CD14-positive monocyte (primary cell): ENCODE data around the gene ZFP1. TPM values are rescaled to one million over a fixed set of nuclear protein-coding genes. Genes with fewer than 3 reads are reported as not detected.

Experiments used
- DNase-seq, 3 donors: peaks; one replicate each; pipeline ENCODE4 v3.0.0-alpha.2; 2011 to 2022
- H2AFZ ChIP-seq: 2 replicates; pipeline ENCODE4 v1.6.0; 2012; ENCODE audit warnings: mild to moderate bottlenecking, low read depth, low read length, inconsistent platforms; ENCODE audit not compliant: insufficient read depth, poor library complexity, severe bottlenecking
- H3K27ac ChIP-seq, 2 donors: 1 replicate in 1 of 2; 2 replicates in 1 of 2; pipeline ENCODE4 v1.5.1; 2012 to 2013; ENCODE audit warnings: low read length in 2 of 2, control low read depth in 1 of 2, inconsistent platforms in 1 of 2, low read depth in 1 of 2, mild to moderate bottlenecking in 1 of 2
- H3K27me3 ChIP-seq, 2 donors: one replicate each; pipeline versions ENCODE4 v1.6.0 to v1.6.1; 2011 to 2013; ENCODE audit warnings: low read length in 2 of 2; ENCODE audit not compliant: control insufficient read depth in 2 of 2, insufficient read depth in 2 of 2
- H3K36me3 ChIP-seq, 2 donors: replicated peaks in 1 of 2; 1 replicate in 1 of 2; 2 replicates in 1 of 2; pipeline versions ENCODE4 v1.5.1 to v1.6.1; 2012 to 2013; ENCODE audit warnings: low read length in 2 of 2, control low read depth in 1 of 2, inconsistent platforms in 1 of 2, mild to moderate bottlenecking in 1 of 2; ENCODE audit not compliant: insufficient read depth in 2 of 2, control insufficient read depth in 1 of 2
- H3K4me1 ChIP-seq, 2 donors: 1 replicate in 1 of 2; 2 replicates in 1 of 2; pipeline versions ENCODE4 v1.5.1 to v1.6.1; 2012 to 2013; ENCODE audit warnings: low read length in 2 of 2, control low read depth in 1 of 2, inconsistent platforms in 1 of 2, mild to moderate bottlenecking in 1 of 2, moderate library complexity in 1 of 2; ENCODE audit not compliant: insufficient read depth in 2 of 2, control insufficient read depth in 1 of 2
- H3K4me2 ChIP-seq: replicated peaks from 2 replicates; pipeline ENCODE3; 2012; ENCODE audit warnings: low read length, moderate library complexity, mild to moderate bottlenecking; ENCODE audit not compliant: poor library complexity, severe bottlenecking; ENCODE audit errors: extremely low read depth
- H3K4me3 ChIP-seq, 3 experiments: fragments of 200-600 bp in 1 of 3; sonication (generic) in 1 of 3; replicated peaks in 1 of 3; 1 replicate in 2 of 3; 2 replicates in 1 of 3; pipeline ENCODE4 v1.5.1; 2011 to 2013; ENCODE audit warnings: low read length in 3 of 3, mild to moderate bottlenecking in 3 of 3, control low read depth in 2 of 3, low read depth in 2 of 3, inconsistent platforms in 1 of 3, moderate library complexity in 1 of 3
- H3K79me2 ChIP-seq: 2 replicates; pipeline ENCODE4 v1.6.0; 2012; ENCODE audit warnings: mild to moderate bottlenecking, control low read depth, inconsistent platforms, low read length, moderate library complexity; ENCODE audit not compliant: insufficient read depth
- H3K9ac ChIP-seq: 2 replicates; pipeline ENCODE4 v1.6.0; 2017; ENCODE audit warnings: low read length, mild to moderate bottlenecking; ENCODE audit not compliant: insufficient read depth, poor library complexity, severe bottlenecking
- H3K9me3 ChIP-seq, 2 donors: replicated peaks in 1 of 2; 1 replicate in 1 of 2; 2 replicates in 1 of 2; pipeline versions ENCODE4 v1.5.1 to v1.6.1; 2012 to 2013; ENCODE audit warnings: low read length in 2 of 2, control low read depth in 1 of 2; ENCODE audit not compliant: control insufficient read depth in 1 of 2, insufficient read depth in 1 of 2
- H4K20me1 ChIP-seq: 2 replicates; pipeline ENCODE4 v1.6.0; 2012; ENCODE audit warnings: mild to moderate bottlenecking, low read length, control low read depth, moderate library complexity; ENCODE audit not compliant: insufficient read depth
- H3K27ac Mint-ChIP-seq, 7 donors: one replicate each; pipeline ENCODE4 v1.8.0; 2020; ENCODE audit warnings: mild to moderate bottlenecking in 7 of 7, mixed read lengths in 7 of 7, moderate library complexity in 6 of 7, inconsistent platforms in 2 of 7
- H3K27me3 Mint-ChIP-seq, 3 donors: one replicate each; pipeline ENCODE4 v1.8.0; 2021 to 2022; ENCODE audit warnings: low read depth in 3 of 3, mild to moderate bottlenecking in 3 of 3, mixed read lengths in 3 of 3, moderate library complexity in 3 of 3, inconsistent platforms in 1 of 3
- H3K36me3 Mint-ChIP-seq, 2 donors: one replicate each; pipeline ENCODE4 v1.8.0; 2020; ENCODE audit warnings: mixed read lengths in 2 of 2, inconsistent platforms in 1 of 2, mild to moderate bottlenecking in 1 of 2
- H3K4me1 Mint-ChIP-seq: one replicate; pipeline ENCODE4 v1.8.0; 2020; ENCODE audit warnings: mild to moderate bottlenecking, mixed read lengths
- H3K4me3 Mint-ChIP-seq, 2 donors: one replicate each; pipeline ENCODE4 v1.8.0; 2020; ENCODE audit warnings: mild to moderate bottlenecking in 2 of 2, mixed read lengths in 2 of 2, moderate library complexity in 1 of 2
- H3K9me3 Mint-ChIP-seq, 7 donors: one replicate each; pipeline ENCODE4 v1.8.0; 2020 to 2022; ENCODE audit warnings: mixed read lengths in 7 of 7, mild to moderate bottlenecking in 6 of 7, moderate library complexity in 6 of 7, inconsistent platforms in 2 of 7
- CTCF ChIP-seq: fragments of 200-600 bp; IDR thresholded peaks from one replicate; pipeline ENCODE4 v1.8.0; 2022; ENCODE audit warnings: antibody characterized with exemption, mild to moderate bottlenecking
- WGBS: methylation state at CpG from one replicate; pipeline ENCODE4 v1.1.5; 2013; ENCODE audit warnings: missing lambda C conversion rate; ENCODE audit not compliant: insufficient coverage; 5-methylcytosine and 5-hydroxymethylcytosine counted together
- intact Hi-C, 2 donors: fragments of 100-400 bp; cut with micrococcal nuclease; formaldehyde crosslinking; loops; one replicate each; pipeline versions ENCODE4 v1.15.0 to v1.15.1; 2023
- polyA plus RNA-seq, 3 donors: library from polyadenylated mRNA; depleted of rRNA in 1 of 3; unstranded in 2 of 3; stranded (reverse) in 1 of 3; fragments of 300-500 nt in 2 of 3; fragments of >200 nt in 1 of 3; fragmentation: Illumina TruSeq in 2 of 3; gene quantifications; 1 replicate in 2 of 3; 2 replicates in 1 of 3; pipeline ENCODE4 v1.2.3, GENCODE V29; 2012 to 2021

Gene ZFP1
- polyA plus RNA-seq, 3 donors, result 1.8 to 4.0 (median 3.4) TPM

- Histone ChIP-seq H3K27me3 (no peaks in the 10 kb centered on the region), H3K9me3 (no peaks in the 10 kb centered on the region), H3K27ac (peak overlapping the region; percentile 88 to 96), H2AFZ (peak overlapping the region; percentile 88), H3K4me3 (peak overlapping the region in 1 of 3 experiments; percentile 62), H3K4me2 (peak overlapping the region; percentile 65), H3K79me2 (peaks cover 4% of the 10 kb centered on the region), H3K9ac (peak overlapping the region; percentile 70), H3K36me3 (no peaks in the 10 kb centered on the region), H3K4me1 (peaks cover 69 to 71% of the 10 kb centered on the region in 2 donors), H4K20me1 (no peaks in the 10 kb centered on the region)
- WGBS, result 8% methylated on average over 10 of the region's 10 CpGs
- Mint-ChIP-seq H3K27ac (peak overlapping the region; percentile 90 to 96 (median 93)), H3K27me3 (peaks cover 0 to 2% (median 1%) of the 10 kb centered on the region in 3 donors), H3K4me3 (peak overlapping the region; percentile 24 to 71), H3K4me1 (peaks cover 69% of the 10 kb centered on the region), H3K9me3 (no peaks in the 10 kb centered on the region), H3K36me3 (peaks cover 14 to 40% of the 10 kb centered on the region in 2 donors)
- intact Hi-C loops, result no loop called here
- no peak for TF ChIP-seq CTCF
- DNase-seq, result peak; percentile 67 to 82 (median 74)
These were observed 42.8 kb upstream of the ZFP1 start for GRCh38 chr16:75105306-75106061.

DNA sequence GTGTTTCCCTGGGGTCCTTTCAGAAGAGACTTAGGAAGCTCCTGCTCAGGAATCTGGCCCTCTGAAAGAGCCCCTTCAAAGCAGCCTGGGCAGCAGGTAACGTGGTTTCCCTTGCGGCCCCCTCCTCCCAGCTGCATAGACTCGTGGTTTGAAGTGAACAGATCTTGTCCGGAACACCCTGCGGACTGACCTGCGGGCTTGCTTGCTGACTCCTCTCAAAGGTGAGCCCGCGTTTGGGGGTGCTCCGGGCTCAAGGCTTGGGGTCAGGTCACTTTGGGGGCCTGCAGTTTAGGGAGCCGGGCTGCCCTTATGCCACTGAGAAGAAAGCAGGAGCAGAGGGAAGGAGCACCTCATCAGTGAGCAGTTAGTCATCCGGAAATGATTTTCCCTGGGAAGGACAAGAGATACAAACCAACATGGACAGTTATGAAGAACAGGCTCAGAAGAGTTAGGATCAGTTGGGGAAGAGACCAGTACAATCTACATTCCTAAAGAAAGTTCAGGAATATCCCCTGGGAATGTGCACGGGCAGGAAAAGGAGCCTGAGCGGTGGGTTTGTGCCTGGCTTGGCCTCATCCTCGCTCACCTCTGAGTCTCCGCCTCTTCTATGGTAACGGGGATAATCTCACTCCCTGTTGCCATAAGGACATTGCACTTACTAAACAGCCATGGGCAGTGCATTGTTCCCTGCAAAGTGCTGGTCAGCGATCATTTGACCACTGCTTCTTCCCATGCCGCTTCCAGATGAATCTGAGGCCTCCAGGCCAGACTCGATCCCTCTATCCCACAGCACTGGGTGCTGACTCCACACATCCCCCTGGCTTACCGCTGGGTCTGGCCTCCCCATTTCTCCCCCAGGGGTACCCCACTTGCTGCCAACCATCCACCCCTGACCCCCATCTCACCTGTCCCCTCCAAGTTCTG lies 41.7 kb upstream of the ZFP1 start:
- intact Hi-C loops, result no loop called here
- Histone ChIP-seq H3K27me3 (no peaks in the 10 kb centered on the region), H3K9ac (peak overlapping the region; percentile 70), H4K20me1 (no peaks in the 10 kb centered on the region), H3K9me3 (no peaks in the 10 kb centered on the region), H3K4me3 (peak overlapping the region in 1 of 3 experiments; percentile 62), H3K27ac (peak overlapping the region; percentile 88 to 96), H3K4me2 (peak overlapping the region; percentile 65), H2AFZ (peak overlapping the region; percentile 88), H3K4me1 (peaks cover 78% of the 10 kb centered on the region in 2 donors), H3K36me3 (no peaks in the 10 kb centered on the region), H3K79me2 (peaks cover 4% of the 10 kb centered on the region)
- WGBS, result 93% methylated on average over 20 of the region's 20 CpGs
- no peaks in the 10 kb centered on the region for H3K9me3 Mint-ChIP-seq
- no peak for TF ChIP-seq CTCF
- H3K36me3 Mint-ChIP-seq, result peaks cover 14 to 40% of the 10 kb centered on the region in 2 donors
- H3K27me3 Mint-ChIP-seq, result peaks cover 4 to 5% (median 4%) of the 10 kb centered on the region in 3 donors
- DNase-seq, result no peak
- peak overlapping the region; percentile 90 to 96 (median 93) for H3K27ac Mint-ChIP-seq
- peak overlapping the region in 1 of 2 donors; percentile 71 for H3K4me3 Mint-ChIP-seq
- H3K4me1 Mint-ChIP-seq, result peaks cover 76% of the 10 kb centered on the region
